Amniotic epithelial cell (primary cell): ENCODE measurements around the gene USF2.

Source experiments
- DNase-seq: peaks from one replicate; pipeline ENCODE4 v3.0.0-alpha.2; 2010; ENCODE audit warnings: low read depth

Gene USF2

DNA sequence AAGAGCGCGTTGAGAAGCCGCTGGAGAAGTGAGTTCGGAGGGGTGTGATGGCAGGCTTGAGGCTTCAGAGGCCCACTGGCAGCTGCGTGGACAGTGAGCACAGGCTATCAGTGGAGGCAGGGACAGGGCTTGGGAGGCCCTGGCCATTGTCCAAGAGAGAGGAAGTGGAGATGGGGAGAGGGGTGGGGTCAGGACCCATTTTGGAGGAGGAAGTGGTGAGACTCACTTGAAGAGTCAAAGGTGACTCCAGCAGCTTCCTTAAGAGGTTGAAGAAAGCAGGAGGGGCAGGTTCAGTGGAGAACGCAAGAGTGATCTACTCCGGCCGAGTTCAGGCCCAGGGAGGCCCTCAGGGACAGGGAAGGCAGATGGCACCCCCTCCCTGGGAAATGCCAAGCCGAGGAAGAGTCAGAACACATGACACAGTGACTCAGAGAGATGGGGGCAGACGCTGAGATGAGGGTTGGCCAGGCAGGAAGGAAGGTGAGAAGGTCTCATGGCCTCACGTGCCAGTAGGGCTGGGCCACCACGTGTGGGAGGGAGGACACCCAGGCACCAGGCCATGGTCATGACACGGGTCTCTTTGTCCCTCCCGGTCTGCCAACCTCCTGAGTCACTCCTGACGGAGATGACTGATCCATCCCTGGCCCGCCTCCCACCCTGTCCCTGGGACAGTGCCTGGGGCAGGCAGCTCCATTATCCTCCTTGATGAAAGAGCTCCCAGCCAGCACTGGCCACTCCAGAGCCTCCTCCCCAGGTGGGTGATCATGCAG lies 50.1 kb downstream of the USF2 start:
- peak; percentile 34 for DNase-seq

DNA sequence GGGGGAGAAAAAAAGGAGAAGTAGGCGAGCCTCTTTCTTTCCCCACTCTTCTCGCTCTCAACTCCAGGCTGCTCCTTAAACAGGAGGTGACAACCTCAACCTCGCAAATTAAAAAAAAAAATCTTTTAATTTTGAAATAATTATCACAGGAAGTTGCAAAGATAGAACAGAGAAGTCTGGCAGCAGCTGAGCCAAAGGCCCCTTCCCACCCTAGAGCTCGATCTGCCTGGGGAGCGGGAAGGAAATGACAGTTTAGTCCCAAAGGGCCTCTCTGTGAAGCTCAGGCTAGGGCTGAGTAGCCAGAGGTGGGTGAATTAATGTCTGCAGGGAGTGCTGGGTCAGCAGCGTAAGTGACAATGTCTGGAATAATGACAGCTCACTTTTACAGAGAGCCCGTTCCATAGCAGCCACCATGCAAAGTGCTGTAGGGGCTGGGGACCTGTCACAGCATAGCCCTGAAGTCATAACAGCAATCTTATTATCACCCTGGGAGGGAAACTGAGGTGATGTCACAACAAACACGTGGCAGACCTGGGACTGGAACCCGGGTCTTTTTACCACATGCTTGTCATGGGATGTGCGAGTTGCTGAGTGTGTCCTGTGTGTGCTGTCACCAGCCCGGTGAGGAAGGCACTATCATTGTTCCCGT lies 51.4 kb downstream of the USF2 start:
- DNase-seq: no peak

- DNase-seq: no peak
Observed at GRCh38 chr19:35321291-35321690, 52.5 kb downstream of the USF2 start.

DNA sequence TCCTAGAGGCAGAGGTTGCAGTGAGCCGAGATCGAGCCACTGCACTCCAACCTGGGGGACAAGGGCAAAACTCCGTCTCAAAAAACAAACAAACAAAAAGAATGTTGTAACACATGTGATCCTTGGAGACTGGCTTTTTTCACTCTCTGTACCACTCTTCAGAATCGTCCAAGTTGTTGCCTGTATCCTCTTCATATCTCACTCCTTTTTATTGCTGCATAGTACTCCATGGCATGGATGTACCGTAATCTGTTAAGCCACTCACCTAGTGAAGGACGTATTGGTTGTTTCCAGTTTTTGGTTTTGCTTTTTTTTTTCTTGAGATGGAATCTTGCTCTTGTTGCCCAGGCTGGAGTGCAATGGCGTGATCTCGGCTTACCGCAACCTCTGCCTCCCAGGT lies 53.3 kb downstream of the USF2 start:
- no peak for DNase-seq

DNA sequence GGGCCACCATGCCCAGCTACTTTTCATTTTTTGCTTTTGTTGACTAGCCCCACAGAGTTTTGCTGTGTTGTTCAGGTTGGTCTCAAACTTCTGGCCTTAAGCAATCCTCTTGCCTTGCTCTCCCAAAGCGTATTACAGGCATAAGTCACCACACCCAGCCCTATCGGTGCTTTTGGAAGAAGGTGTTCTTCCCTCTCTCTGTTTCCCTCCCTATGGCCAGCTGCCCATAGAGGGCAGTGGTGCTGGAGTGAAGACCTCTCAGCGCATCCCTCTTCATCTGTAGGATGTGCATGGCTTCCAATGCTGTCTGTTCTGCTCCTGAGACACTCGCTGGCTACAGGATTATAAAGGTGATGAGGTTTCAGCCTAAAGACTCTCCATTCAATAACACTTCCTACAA lies 58.9 kb downstream of the USF2 start:
- DNase-seq: no peak

DNA sequence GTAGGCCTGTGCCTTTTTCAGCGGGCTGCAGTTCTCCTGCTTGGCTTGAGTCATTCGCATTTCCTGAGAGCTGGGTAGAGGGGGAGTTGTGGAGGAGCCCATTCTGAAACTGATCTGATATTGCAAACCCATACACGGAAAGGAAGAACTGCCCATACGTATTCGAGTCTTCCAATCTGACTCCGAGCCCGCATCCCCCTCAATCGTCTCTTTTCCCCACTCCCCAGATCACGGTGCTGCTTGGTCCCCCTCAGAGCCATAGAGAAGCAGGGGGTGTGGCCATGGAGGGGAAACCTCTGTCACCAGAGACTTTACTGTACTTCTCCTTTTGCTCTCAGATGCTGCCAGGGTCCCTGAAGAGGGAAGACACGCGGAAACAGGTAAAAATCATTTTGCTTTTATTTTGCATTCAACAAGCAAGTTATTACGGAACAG lies 60.1 kb downstream of the USF2 start, which contains the start of gene CD22:
Gene CD22 (plus strand): TSS at position 337 of the 435 bp plus-strand sequence. CDS start 2,854 bp downstream, outside the sequence.
- DNase-seq: no peak

GRCh38 chr19:35329323-35329722 lies 60.6 kb downstream of the USF2 start:
- DNase-seq: no peak
